D721Med (cell line): Measurements from ENCODE around the gene NANOS1.

Experiments
- DNase-seq: peaks from one replicate; pipeline ENCODE4 v3.0.0; 2011; ENCODE audit warnings: low spot score; ENCODE audit not compliant: insufficient read length
- FAIRE-seq: peaks from 2 replicates; lab custom pipeline; 2011; peaks lifted over from hg19 to GRCh38; lab: Jason Lieb, UNC
- CTCF ChIP-seq: IDR thresholded peaks from 2 replicates; pipeline ENCODE4 v1.5.1; 2012; ENCODE audit warnings: mild to moderate bottlenecking, control low read depth; ENCODE audit not compliant: insufficient read depth; ENCODE audit errors: missing control alignments

The NANOS1 gene

GRCh38 chr10:118985576-118985975 is 43.9 kb upstream of the NANOS1 start:
- DNase-seq: no peak
- TF ChIP-seq CTCF: no peak

GRCh38 chr10:118986815-118987790 is 42.4 kb upstream of the NANOS1 start:
- DNase-seq (no peak), FAIRE-seq (no peak)
- TF ChIP-seq CTCF: no peak

More at GRCh38 chr10:118985576-118985975, 43.9 kb upstream of the NANOS1 start:
- FAIRE-seq: no peak

- no peak for DNase-seq
- no peak for TF ChIP-seq CTCF
- FAIRE-seq: no peak
Measured at GRCh38 chr10:118990326-118990725, 39.2 kb upstream of the NANOS1 start.

GRCh38 chr10:118992496-118992895 is 37.0 kb upstream of the NANOS1 start:
- TF ChIP-seq CTCF: no peak
- DNase-seq: no peak
- no peak for FAIRE-seq

- no peak for DNase-seq
- FAIRE-seq: no peak
- no peak for TF ChIP-seq CTCF
Measured at GRCh38 chr10:118993214-118993613, 36.3 kb upstream of the NANOS1 start.

- no peak for TF ChIP-seq CTCF
- no peak for FAIRE-seq
Measured at GRCh38 chr10:118994321-118994720, 35.2 kb upstream of the NANOS1 start.

GRCh38 chr10:118995739-118996138 is 33.8 kb upstream of the NANOS1 start:
- FAIRE-seq (no peak), DNase-seq (no peak)
- TF ChIP-seq CTCF: no peak

More at GRCh38 chr10:118994321-118994720, 35.2 kb upstream of the NANOS1 start:
- DNase-seq: no peak
